SK-N-SH treated with all-trans-retinoic acid at 6 μM for 48 hours (cell line): ENCODE measurements around the gene FMN1.

Experiments
- ARNTL ChIP-seq: fragments of 450-650 bp; formaldehyde crosslinking; IDR thresholded peaks from 2 replicates; pipeline ENCODE4 v1.5.0; 2020; ENCODE audit warnings: low read depth, mild to moderate bottlenecking, moderate library complexity, borderline replicate concordance
- CREB5 ChIP-seq: fragments of 250-450 bp; sonication (Bioruptor Pico); IDR thresholded peaks from 2 replicates; pipeline ENCODE4 v1.5.1; 2020; ENCODE audit warnings: low read depth, mild to moderate bottlenecking, moderate library complexity
- CSDC2 ChIP-seq: fragments of 250-450 bp; sonication (Bioruptor Pico); IDR thresholded peaks from 2 replicates; pipeline ENCODE4 v1.5.0; 2020; ENCODE audit warnings: mild to moderate bottlenecking, moderate library complexity
- ZC3H10 ChIP-seq: fragments of 250-450 bp; sonication (Bioruptor Pico); IDR thresholded peaks from 2 replicates; pipeline ENCODE4 v1.5.1; 2021; ENCODE audit warnings: mild to moderate bottlenecking, moderate library complexity
- ZFP30 ChIP-seq: fragments of 450-650 bp; formaldehyde crosslinking; IDR thresholded peaks from 2 replicates; pipeline ENCODE4 v1.5.0; 2022; ENCODE audit warnings: mild to moderate bottlenecking, moderate library complexity
- ZNF70 ChIP-seq: fragments of 450-650 bp; formaldehyde crosslinking; IDR thresholded peaks from 2 replicates; pipeline ENCODE4 v1.5.0; 2020; ENCODE audit warnings: mild to moderate bottlenecking, moderate library complexity

- no peak for TF ChIP-seq ARNTL (CRISPR knock-in tag)
- TF ChIP-seq ZNF70 (CRISPR knock-in tag), result no peak
- TF ChIP-seq CSDC2 (CRISPR knock-in tag), result 0 out of 2 replicates have a peak, but pooled peaks have one; percentile 13
- TF ChIP-seq CREB5 (CRISPR knock-in tag), result no peak
- no peak for TF ChIP-seq ZC3H10 (CRISPR knock-in tag)
- TF ChIP-seq ZFP30 (CRISPR knock-in tag), result no peak
Measured at GRCh38 chr15:33094336-33094735, 100.2 kb downstream of the FMN1 start.
